Measurements from ENCODE around the gene NAT8L. TPM values are rescaled to one million over a fixed set of nuclear protein-coding genes. Genes with fewer than 3 reads are reported as not detected.
A peak's percentile ranks its signal among the peaks of the same experiment; 100 is the strongest.

Gene NAT8L
- total RNA-seq, 2 experiments from 2014 or later, result 0.21 to 0.32 TPM

GRCh38 chr4:2041239-2042130 is 17.6 kb upstream of the NAT8L start:
- peaks cover 19% of the 10 kb centered on the region for H3K27me3 Mint-ChIP-seq (ENCODE audit: low read depth)
- peak overlapping the region; percentile 76 for H3K4me3 Mint-ChIP-seq
- CTCF ChIA-PET, result no interaction called here
- H3K4me1 Mint-ChIP-seq (ENCODE audit: low read depth), result peaks cover 4% of the 10 kb centered on the region
- H3K9me3 Mint-ChIP-seq, result no peaks in the 10 kb centered on the region
- H3K36me3 Mint-ChIP-seq (ENCODE audit: low read depth), result no peaks in the 10 kb centered on the region
- H3K27ac Mint-ChIP-seq, result no peak overlapping the region
- intact Hi-C loops (cut with micrococcal nuclease), result loop anchor here (1.0 kb wide), 1 partner anchor 32 kb away; no protein-coding TSS in a partner anchor
- DNase-seq, result peak; percentile 88

- Mint-ChIP-seq H3K4me1 (ENCODE audit: low read depth) (peaks cover 4% of the 10 kb centered on the region), H3K9me3 (no peaks in the 10 kb centered on the region), H3K36me3 (ENCODE audit: low read depth) (no peaks in the 10 kb centered on the region), H3K27me3 (ENCODE audit: low read depth) (peaks cover 19% of the 10 kb centered on the region), H3K27ac (no peak overlapping the region), H3K4me3 (peak overlapping the region; percentile 63)
- intact Hi-C loops (cut with micrococcal nuclease), result no loop called here
- DNase-seq, result peak; percentile 38
- CTCF ChIA-PET, result no interaction called here
These were observed 16.8 kb upstream of the NAT8L start for GRCh38 chr4:2042204-2042946.

GRCh38 chr4:2042947-2043395 is 16.2 kb upstream of the NAT8L start:
- Mint-ChIP-seq H3K4me3 (peak overlapping the region; percentile 63), H3K4me1 (ENCODE audit: low read depth) (peaks cover 4% of the 10 kb centered on the region), H3K27ac (no peak overlapping the region), H3K9me3 (no peaks in the 10 kb centered on the region), H3K36me3 (ENCODE audit: low read depth) (no peaks in the 10 kb centered on the region), H3K27me3 (ENCODE audit: low read depth) (peaks cover 19% of the 10 kb centered on the region)
- CTCF ChIA-PET, result interaction anchor here (1.0 kb wide), 1 partner anchor 10 kb away, joined by 3 read pairs; no protein-coding TSS in a partner anchor
- DNase-seq, result no peak
- intact Hi-C loops (cut with micrococcal nuclease), result no loop called here

- DNase-seq, result no peak
- Mint-ChIP-seq H3K4me3 (no peak overlapping the region), H3K27me3 (ENCODE audit: low read depth) (peaks cover 21% of the 10 kb centered on the region), H3K36me3 (ENCODE audit: low read depth) (no peaks in the 10 kb centered on the region), H3K9me3 (no peaks in the 10 kb centered on the region), H3K27ac (no peak overlapping the region), H3K4me1 (ENCODE audit: low read depth) (peaks cover 4% of the 10 kb centered on the region)
- CTCF ChIA-PET, result interaction anchor here (1.0 kb wide), 1 partner anchor 9 kb away, joined by 3 read pairs; no protein-coding TSS in a partner anchor
- intact Hi-C loops (cut with micrococcal nuclease), result no loop called here
These were observed 15.6 kb upstream of the NAT8L start for GRCh38 chr4:2043396-2044118.

GRCh38 chr4:2044119-2044485 is 15.0 kb upstream of the NAT8L start:
- no peak overlapping the region for H3K27ac Mint-ChIP-seq
- H3K9me3 Mint-ChIP-seq, result no peaks in the 10 kb centered on the region
- DNase-seq, result no peak
- no peaks in the 10 kb centered on the region for H3K36me3 Mint-ChIP-seq (ENCODE audit: low read depth)
- peaks cover 4% of the 10 kb centered on the region for H3K4me1 Mint-ChIP-seq (ENCODE audit: low read depth)
- no peak overlapping the region for H3K4me3 Mint-ChIP-seq
- peaks cover 20% of the 10 kb centered on the region for H3K27me3 Mint-ChIP-seq (ENCODE audit: low read depth)
- intact Hi-C loops (cut with micrococcal nuclease), result no loop called here
- CTCF ChIA-PET, result no interaction called here

- CTCF ChIA-PET, result no interaction called here
- peaks cover 17% of the 10 kb centered on the region for H3K27me3 Mint-ChIP-seq (ENCODE audit: low read depth)
- H3K4me3 Mint-ChIP-seq, result no peak overlapping the region
- H3K27ac Mint-ChIP-seq, result no peak overlapping the region
- H3K4me1 Mint-ChIP-seq (ENCODE audit: low read depth), result peaks cover 3% of the 10 kb centered on the region
- no peak for DNase-seq
- H3K9me3 Mint-ChIP-seq, result no peaks in the 10 kb centered on the region
- no peaks in the 10 kb centered on the region for H3K36me3 Mint-ChIP-seq (ENCODE audit: low read depth)
- intact Hi-C loops (cut with micrococcal nuclease), result no loop called here
These were observed 14.3 kb upstream of the NAT8L start for GRCh38 chr4:2044542-2045517.

GRCh38 chr4:2045518-2045951 is 13.6 kb upstream of the NAT8L start:
- H3K27ac Mint-ChIP-seq, result no peak overlapping the region

GRCh38 chr4:2046031-2046961 is 12.8 kb upstream of the NAT8L start:
- Mint-ChIP-seq H3K4me3 (no peak overlapping the region), H3K9me3 (no peaks in the 10 kb centered on the region), H3K27ac (no peak overlapping the region), H3K27me3 (ENCODE audit: low read depth) (peaks cover 16% of the 10 kb centered on the region), H3K36me3 (ENCODE audit: low read depth) (no peaks in the 10 kb centered on the region), H3K4me1 (ENCODE audit: low read depth) (peaks cover 2% of the 10 kb centered on the region)
- no peak for DNase-seq
- CTCF ChIA-PET, result no interaction called here
- intact Hi-C loops (cut with micrococcal nuclease), result no loop called here

More at GRCh38 chr4:2045518-2045951, 13.6 kb upstream of the NAT8L start:
- Mint-ChIP-seq H3K36me3 (ENCODE audit: low read depth) (no peaks in the 10 kb centered on the region), H3K27me3 (ENCODE audit: low read depth) (peaks cover 13% of the 10 kb centered on the region), H3K4me1 (ENCODE audit: low read depth) (peaks cover 2% of the 10 kb centered on the region), H3K9me3 (no peaks in the 10 kb centered on the region), H3K4me3 (no peak overlapping the region)
- DNase-seq, result no peak
- CTCF ChIA-PET, result no interaction called here
- intact Hi-C loops (cut with micrococcal nuclease), result no loop called here

GRCh38 chr4:2047031-2047660 is 12.0 kb upstream of the NAT8L start:
- intact Hi-C loops (cut with micrococcal nuclease), result no loop called here
- Mint-ChIP-seq H3K9me3 (no peaks in the 10 kb centered on the region), H3K36me3 (ENCODE audit: low read depth) (no peaks in the 10 kb centered on the region), H3K4me1 (ENCODE audit: low read depth) (no peaks in the 10 kb centered on the region), H3K27me3 (ENCODE audit: low read depth) (peaks cover 19% of the 10 kb centered on the region), H3K27ac (no peak overlapping the region), H3K4me3 (no peak overlapping the region)
- no peak for DNase-seq
- CTCF ChIA-PET, result no interaction called here

GRCh38 chr4:2047781-2048581 is 11.1 kb upstream of the NAT8L start:
- no peaks in the 10 kb centered on the region for H3K9me3 Mint-ChIP-seq
- H3K4me1 Mint-ChIP-seq (ENCODE audit: low read depth), result no peaks in the 10 kb centered on the region
- CTCF ChIA-PET, result no interaction called here
- no peaks in the 10 kb centered on the region for H3K36me3 Mint-ChIP-seq (ENCODE audit: low read depth)
- no peak overlapping the region for H3K27ac Mint-ChIP-seq
- DNase-seq, result no peak
- H3K27me3 Mint-ChIP-seq (ENCODE audit: low read depth), result peaks cover 22% of the 10 kb centered on the region
- H3K4me3 Mint-ChIP-seq, result no peak overlapping the region
- intact Hi-C loops (cut with micrococcal nuclease), result no loop called here

Measured in activated naive CD4-positive, alpha-beta T cell treated with anti-CD3 and anti-CD28 coated beads for 36 hours (primary cell).